Activated T-helper 1 cell treated with anti-CD3 and anti-CD28 coated beads, Interleukin-2, amount 50 U/mL, for 16 hours (primary cell): ENCODE data around the gene RUNX1.

Experiments
- DNase-seq, 2 donors: peaks; one replicate each; pipeline ENCODE4 v3.0.0-alpha.2; 2020; ENCODE audit warnings: low read depth in 1 of 2, low spot score in 1 of 2

Gene RUNX1

DNA sequence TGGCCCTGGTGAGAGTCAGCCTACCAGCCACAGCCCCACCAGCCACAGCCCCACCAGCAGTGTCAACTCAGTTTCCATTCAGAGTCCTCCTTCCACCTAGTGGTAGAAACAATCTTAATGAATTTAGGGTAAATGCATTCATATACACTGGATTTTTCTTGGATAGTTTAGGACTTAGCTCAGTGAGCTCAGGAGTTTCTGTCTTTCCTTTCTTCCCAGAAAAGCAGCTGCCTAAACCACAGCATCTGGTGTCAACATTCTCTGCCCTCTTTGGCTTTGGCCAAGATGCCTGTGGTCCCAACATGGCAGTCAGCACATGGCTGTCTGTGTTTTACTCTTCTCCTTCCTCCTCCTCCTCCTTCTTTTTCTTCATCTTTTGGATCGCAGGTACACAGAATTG is 286.3 kb downstream of the RUNX1 start:
- DNase-seq = no peak

DNA sequence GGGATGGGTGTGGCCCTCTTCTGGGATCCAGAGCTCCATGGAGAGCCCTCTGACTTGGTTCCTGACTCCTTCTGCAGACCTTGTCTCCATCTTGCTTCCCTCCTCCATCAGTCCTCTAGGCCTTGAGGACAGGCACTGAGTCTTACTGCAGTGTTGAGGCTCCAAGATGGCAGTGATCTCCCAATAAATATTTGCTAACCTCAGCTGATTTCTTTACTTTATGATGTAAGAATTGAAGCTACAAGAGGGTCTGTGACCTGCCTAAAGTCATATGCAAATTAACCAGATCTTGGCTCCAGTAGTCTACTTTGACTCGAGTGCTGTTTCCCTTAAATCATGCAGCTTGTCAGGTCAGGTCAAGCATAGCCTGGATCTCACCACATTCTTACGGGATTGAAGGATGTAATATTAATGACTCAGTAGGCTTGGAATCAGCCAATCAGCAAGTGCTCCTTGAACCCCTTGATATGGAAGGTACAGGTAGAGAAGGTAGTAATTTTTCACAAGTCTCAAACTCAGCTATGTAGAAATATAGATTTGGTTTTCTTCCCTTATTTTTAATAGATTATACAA is 287.3 kb downstream of the RUNX1 start:
- no peak for DNase-seq

DNA sequence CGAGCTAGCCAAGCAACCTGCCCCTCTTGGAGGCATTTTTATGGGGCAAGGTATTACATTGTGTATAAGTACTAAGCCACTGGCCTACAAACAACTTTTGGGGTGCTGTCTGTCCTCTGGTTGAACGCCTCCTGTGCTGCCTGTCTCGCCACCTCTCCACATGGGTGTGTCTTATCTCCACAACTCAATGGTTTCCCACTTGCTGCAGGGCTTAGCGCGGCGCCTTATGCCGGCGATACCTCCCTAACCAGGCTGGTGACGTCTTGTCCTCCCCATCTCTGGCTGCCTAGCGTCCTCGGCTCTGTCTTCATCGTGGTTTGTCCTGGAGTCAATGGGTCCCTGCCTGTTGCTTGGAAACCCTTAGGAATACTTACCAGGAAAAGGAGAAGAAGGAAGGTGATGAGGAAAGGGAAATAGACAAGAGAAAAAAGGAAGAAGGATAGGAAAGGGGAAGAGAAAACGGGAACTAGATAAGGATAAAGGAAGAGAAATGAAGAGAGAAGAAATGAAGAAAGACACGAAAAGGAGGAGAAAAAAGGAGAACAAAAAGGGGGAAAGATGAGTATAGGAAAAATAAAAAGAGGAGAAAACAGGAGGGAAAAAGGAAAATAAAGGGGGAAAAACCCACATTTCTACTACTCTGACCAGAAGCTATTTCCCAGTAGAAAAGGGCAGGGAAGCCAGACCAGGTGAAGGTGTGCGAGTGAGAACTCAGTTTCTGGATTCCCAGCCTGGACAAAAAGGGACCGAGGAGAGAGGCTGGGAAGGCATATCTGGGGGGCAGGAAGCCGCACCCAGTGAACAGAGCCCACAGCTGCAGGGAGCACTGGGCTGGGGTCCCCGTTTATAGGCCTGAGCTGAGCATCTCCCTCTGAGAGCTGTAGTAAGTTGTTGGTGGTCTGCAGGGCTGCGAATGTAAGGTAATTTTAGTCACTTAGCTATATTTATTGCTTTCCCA is 294.1 kb downstream of the RUNX1 start:
- no peak for DNase-seq

DNA sequence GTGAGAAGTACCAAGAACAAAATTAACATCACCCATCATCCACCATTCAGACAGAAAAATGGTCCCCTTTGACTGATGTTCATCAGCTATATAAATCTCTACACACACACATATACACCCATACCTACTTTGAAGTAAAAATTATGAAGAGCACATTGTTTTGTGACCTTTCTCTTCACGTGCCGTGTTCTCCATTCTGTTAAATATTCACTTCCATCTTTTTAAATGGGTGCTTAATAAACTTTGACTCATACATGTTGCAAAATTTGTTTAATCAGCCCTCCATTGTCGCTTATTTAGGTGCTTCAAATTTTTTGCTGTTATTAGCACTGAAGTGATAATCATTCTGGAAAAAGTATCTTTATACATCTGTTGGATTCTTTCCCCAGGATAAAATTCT is 300.2 kb downstream of the RUNX1 start:
- no peak for DNase-seq

DNA sequence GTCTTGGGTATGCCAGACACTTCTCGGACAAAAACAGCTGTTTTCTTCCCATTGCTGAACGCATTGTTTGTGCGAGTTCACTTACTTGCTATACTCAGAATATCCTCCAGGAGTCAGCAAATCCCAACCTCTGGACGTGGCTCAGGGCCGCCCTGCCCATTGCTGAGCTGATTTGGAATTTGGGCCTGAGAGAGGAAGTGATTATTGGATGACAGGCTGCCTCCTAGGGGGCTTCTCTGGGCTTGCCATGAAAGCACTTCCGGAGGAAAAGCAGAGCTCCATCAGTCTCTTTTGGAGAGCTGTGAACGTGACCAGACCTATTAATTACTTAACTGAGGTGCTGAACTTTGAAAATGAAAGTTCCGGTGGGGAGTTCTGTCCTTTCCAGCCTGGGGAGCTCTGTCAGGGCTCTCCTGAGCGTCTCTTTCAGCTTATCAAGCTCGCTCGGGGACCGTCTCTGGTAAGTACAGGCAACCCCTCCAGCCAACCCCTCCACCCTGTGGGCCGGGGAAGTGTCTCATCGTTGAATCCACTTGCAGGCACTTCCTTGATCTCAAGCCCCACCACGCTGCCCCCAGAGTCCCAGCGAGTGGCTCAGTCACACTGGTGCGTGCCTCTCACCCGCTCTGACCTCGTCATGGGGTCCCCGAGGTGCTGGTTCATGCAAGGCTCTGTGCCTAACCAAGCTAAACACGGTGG is 303.4 kb downstream of the RUNX1 start:
- peak; percentile 16 to 30 for DNase-seq

DNA sequence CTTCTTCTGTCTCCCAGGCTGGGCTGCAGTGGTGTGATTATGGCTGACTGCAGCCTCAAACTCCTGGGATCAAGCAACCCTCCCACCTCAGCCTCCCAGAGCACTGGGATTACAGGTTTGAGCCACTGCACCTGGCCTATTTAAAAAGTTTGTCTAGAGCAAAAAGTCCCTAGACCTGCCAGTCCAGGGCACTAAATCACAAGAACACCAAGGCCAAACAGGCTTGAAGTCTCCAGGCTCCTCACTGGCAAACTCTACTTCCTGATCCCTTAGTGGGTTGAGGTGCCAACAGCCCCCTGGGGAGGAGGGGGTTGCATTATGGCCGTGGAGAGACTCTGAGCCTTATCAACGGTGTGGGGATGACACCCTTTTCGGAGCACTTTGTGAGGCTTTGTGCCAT is 304.3 kb downstream of the RUNX1 start:
- no peak for DNase-seq

DNA sequence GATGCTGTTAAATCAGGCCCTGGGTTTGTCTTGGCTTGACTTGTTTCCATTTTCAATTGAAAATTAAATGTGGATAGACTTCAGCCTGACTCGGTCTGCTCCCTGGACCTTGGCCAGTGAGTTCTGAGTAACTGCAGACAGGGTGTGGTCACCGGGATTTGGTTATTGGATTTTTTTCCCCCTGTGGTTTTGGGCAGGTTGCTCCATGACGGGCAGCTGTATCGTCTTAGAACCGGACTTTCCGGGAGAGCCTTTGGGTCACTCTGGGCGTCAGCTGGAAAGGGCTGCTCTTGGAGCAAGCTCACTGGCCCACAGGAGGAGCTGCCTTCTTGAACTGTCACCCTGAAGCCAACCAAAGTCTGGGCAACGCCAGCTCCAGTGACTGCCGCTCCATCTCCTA is 305.3 kb downstream of the RUNX1 start:
- DNase-seq = no peak

DNA sequence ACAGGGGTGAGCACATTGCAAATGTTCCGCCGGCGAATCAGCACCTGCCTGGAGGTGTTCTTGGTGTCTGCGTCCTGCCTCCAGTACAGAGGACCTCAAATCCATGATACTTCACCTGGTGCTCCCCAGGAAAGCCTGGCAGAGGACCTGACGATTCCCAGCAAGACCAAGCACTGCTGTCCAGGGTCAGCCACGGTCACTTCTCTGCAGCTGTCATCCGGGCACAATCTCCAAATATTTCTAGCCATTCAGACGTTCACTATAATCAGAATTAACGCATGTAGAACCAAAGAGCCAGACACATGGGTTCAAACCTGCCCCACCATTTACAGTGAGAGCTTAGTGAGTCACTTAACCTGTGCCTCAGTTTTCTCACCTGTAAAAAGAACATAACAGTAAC is 305.8 kb downstream of the RUNX1 start:
- DNase-seq = no peak

DNA sequence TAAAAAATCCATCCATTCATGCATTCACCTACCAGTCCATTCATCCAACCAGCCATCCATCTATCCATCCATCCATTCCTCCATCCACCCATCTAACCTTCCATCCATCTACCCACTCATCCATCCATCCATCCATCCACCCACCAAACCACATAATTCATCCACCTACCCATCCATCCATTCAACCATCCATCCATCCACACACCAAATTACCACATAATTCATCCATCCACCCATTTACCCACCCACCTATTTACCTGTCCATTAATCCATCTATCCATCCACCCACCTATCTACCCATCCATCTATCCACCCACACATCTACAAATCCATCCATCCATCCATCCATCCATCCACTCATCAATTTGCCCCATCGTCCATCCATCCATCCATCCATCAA is 308.9 kb downstream of the RUNX1 start:
- no peak for DNase-seq
